IPS-11a (cell line): ENCODE results near the gene PALLD.
"Not testable (repeated sequence)": the region's sequence is repeated elsewhere in the genome, so short reads cannot be mapped to it uniquely, and the experiment has no call there.

Source experiments
- H3K4me3 ChIP-seq: one replicate; pipeline ENCODE4 v1.5.1; 2013; ENCODE audit warnings: low read depth, low read length, control low read depth

The PALLD gene

DNA sequence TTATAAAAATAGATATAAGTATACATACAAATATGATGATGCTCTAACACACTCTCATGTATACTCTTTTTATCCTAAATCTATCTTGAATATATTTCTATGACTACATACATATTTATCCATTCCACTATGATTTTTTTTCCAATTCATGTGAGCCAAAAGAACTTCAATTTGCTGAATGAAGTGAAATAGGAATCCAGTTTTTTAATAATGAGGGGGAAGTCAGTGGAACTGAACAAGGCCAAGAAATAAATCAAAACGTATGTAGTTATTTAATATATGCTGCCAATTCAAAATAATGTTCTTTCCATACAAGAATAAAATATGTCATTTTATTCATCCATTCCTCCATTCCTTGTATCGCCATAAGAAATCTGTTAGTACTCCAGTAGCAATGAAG is 6.1 kb upstream of the PALLD start:
- H3K4me3 ChIP-seq: no peak overlapping the region

DNA sequence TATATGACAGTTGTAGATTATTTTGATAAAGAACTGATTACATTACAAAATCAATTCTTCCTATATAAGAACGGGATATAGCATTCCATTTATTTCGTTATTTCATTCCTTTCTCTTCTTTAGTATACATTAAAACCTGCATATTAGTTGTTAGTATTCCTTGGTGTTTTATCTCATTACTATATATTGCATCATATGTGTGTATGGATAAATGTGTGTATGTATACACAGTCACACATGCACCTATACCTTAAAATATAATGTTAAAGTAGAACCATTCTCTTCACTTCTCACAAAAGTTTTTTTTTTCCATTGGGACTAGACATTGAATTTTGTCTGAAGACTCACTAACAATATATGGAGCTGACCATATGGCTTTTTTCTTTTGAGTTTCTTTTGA is 5.3 kb upstream of the PALLD start:
- H3K4me3 ChIP-seq: no peak overlapping the region

DNA sequence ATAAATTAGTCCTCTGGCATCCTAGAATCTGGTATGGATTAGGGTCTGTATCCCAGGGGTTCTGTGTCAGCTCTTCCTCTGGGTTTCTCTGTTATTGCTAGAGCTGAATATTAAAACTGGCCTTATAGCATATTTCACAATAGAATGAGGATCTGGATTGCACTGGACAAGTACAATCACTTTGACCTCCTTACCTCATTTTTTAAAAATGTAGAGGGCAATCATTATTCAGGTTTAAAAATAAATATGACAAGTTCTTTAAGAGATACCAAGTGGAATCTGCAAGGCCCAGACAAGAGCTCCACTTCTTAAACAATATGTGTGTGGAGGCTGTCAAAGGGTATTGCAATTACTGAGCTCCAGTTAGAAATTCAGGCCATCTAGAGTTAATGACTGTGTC is 1.4 kb downstream of the PALLD start:
- H3K4me3 ChIP-seq: no peak overlapping the region

DNA sequence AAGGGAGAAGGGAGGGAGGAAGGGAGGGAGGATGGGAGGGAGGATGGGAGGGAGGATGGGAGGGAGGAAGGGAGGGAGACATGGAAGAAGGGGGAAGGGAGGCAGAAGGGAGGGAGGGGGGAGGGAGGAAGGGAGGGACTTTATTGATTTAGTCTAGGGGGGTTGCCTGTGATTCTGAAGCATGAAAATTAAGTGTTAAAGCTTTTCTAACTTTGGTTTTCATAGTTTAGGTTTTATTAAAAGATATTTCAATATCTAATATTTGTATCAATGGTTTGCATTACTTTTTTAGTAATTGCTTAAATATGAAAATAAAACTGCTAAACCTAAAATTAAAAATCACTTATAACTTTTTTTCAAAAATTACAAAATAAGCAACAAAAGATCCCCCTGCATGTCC is 2.4 kb downstream of the PALLD start:
- no peak overlapping the region for H3K4me3 ChIP-seq

DNA sequence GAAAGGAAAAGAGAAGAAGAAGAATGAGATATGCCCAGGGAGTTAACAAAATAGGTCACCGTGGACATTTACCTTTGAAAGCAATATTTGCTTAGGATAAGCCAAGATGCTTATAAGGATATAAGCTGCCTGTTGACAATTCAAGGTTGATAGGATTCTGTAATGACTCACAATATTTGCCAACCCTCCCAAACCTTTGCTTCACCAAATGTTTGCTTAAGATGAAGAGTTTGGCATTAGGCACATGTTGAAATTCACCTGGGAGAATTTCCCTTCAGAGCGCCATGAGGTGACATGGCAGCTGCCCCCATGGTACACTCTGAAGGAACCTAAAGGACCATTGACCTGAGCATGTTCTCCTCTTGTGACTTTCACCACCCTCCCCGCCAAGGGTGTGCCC is 4.6 kb downstream of the PALLD start:
- H3K4me3 ChIP-seq: no peak overlapping the region

DNA sequence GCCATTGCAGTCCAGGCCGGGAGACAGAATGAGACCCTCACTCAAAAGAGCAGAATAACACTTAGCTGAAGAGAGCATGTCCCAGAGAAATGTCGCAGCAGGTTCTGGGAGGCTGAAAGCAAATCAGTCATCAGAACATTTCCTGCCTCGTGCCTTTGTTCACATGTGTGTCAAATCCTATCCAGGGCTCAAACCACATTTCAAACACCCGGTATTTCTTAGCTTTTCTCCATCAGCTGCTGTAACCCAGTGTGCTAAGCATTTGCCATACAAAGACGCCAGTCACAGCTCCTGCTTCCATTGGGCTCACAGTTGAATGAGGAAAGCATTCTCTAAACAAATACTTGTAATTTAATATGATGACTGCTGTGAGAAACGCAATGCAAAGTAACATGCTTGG is 6.0 kb downstream of the PALLD start:
- H3K4me3 ChIP-seq: no peak overlapping the region

DNA sequence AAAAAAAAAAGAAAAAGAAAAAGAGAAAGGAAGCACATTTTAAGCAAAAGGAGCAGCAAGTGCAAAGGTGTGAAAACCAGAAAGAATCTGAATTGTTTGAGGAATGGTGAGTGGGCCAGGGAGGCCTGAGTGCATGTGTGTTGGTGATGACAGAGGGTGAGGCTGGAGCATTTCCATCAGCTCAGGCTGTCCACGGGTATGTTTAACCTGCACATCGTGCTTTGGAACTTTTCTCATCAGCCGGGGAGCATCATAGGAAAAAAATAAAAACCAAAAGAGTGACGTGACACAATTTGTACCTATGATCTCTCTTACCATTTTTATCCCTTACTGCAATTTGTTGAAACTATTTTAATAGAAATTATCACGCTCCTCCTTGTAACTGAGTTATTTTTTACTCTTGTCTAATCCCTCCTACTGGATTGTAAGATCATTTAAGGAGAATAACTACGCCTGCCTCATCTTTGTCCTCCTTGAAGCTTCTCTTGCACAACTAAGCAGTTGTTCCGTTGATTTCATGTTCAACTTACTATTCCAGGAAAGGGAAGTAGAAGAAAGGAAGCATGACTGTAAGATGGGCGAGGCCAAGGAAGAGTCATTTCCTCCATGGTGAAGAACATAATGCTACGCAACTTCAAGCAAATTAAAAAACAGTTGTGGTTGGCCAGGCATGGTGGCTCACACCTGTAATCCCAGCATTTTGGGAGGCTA is 7.0 kb downstream of the PALLD start:
- H3K4me3 ChIP-seq: no peak overlapping the region

DNA sequence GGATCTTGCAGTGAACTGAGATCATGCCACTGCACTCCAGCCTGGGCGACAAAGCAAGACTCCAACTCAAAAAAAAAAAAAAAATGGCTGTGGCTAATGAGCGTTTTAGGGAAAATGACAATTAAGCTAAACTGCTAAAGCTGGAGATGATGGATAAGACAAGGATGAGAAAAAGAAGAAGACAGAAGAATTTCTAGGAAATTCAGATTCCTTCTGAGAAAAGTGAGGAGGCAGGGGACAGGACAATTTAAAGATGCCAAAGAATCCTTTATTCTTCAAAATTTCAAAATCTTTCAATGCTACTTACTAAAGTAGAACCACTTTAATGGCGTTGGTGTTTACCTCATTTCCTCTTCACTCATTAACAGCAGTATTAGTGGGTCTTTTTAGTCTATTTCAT is 7.7 kb downstream of the PALLD start:
- no peak overlapping the region for H3K4me3 ChIP-seq

DNA sequence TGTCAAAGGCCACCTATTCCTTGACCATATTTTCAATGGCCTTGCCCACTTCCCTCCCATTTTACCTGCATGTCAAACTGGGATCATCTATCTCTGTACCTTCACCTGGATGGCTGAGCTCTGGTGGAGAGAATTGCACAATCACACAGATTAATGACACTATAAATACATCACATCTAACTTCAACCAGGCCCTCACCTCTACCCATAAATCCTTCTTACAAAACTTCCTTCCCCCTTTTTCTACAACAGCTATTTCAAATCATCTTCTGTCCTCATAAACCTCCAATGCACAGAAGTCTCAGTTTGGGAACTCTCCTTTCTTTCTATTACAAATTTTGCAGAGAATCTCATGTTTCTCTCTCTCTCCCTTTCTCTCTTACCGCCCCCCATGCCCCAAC is 9.2 kb downstream of the PALLD start:
- H3K4me3 ChIP-seq: no peak overlapping the region

DNA sequence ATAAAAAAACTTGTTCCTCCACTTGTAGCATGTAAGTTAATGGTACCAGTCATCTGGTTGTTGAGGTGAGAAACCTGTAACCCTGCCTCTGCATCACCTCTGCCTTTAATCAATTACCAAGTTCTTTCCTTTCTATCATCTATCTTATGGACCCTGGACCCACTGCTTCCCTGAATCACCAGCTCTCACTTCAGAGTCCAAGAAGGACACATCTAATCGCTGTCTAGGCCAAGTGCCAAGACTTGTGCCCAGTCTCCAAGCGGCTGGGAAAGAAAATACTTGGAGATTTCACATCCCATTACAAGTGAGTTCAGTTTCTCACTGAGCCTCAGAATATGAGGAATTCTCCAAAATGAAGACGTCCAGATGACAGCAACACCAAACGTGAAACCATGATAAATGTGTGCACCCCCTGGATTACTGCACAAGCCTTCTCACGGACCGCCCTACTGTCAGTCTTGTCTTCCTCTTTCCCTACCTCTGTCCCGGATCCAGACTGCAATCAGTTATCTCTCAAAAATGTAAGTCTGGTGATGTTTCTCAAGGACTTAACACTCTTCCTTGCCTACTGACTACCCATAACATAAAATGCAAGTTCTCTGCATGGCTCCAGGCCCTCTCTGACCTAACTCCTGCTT is 10.4 kb downstream of the PALLD start:
- H3K4me3 ChIP-seq: no peak overlapping the region

DNA sequence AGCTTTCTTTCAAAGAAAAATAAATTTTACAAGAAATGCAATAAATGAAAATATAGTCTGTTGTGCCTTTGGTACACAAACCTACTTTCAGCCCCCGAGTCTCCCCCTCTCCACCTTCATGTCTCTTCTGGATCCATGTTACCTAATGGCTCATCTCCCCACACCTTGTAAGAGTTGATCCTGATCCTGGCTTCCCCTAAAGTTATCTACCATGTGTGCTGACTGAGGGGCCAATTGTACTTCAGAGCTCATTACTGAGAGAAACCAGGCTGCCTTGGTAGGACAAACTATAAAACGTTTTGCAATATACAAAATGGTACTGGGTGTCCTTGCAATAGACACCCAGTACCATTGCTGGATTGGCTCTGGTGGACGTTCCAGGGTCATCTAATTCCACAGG is 11.8 kb downstream of the PALLD start:
- H3K4me3 ChIP-seq: no peak overlapping the region

DNA sequence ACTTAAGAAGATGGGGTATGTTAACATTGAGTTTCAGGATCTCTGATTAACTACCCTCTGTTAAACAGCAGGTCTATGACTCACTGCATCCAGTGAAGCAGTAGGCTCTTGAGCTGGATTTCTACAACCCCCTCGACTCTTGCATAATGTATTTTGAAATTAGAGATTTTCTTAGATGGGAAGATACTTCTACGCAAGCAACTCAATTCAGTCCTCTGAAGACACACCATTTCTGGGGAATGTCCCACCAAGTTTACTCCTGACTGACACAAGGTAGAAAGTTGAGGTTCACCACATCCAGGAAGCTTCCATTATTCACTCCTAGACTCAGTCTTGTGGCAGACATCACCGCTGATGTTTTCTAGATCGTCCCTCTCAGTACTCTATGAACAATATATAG is 12.9 kb downstream of the PALLD start:
- H3K4me3 ChIP-seq: no peak overlapping the region

DNA sequence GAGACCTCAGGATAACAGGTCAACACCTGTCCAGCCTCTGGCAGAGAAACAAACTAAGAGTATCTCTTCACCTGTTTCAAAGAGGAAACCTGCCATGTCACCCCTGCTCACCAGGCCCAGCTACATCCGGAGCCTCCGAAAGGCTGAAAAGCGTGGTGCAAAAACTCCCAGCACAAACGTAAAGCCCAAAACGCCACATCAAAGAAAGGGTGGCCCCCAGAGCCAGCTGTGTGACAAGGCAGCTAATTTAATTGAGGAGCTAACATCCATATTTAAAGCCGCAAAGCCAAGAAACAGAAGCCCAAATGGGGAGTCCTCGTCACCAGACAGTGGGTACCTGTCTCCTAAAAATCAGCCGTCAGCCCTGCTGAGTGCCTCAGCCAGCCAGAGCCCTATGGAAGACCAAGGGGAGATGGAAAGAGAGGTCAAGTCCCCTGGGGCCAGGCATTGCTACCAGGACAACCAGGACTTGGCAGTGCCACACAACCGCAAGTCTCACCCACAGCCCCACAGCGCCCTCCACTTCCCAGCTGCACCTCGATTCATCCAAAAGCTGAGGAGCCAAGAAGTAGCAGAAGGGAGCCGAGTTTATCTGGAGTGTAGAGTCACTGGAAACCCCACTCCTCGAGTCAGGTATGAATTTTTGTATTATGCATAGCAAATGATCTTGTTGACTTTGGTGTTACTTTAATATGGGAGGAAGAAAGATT is 15.1 kb downstream of the PALLD start:
- H3K4me3 ChIP-seq: no peak overlapping the region

DNA sequence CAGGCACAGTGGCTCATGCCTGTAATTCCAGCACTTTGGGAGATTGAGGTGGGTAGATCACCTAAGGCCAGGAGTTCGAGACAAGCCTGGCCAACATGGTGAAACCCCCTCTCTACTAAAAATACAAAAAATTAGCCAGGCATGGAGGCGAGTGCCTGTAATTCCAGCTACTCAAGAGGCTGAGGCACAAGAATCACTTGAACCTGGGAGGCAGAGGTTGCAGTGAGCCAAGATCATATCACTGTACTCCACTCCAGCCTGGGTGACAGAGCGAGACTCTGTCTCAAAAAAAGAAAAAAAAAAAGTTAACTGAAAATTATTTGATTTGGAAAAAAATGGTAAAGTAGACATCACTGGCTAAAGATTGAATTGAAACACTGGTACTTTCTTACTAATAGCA is 17.0 kb downstream of the PALLD start:
- not testable (repeated sequence) for H3K4me3 ChIP-seq

DNA sequence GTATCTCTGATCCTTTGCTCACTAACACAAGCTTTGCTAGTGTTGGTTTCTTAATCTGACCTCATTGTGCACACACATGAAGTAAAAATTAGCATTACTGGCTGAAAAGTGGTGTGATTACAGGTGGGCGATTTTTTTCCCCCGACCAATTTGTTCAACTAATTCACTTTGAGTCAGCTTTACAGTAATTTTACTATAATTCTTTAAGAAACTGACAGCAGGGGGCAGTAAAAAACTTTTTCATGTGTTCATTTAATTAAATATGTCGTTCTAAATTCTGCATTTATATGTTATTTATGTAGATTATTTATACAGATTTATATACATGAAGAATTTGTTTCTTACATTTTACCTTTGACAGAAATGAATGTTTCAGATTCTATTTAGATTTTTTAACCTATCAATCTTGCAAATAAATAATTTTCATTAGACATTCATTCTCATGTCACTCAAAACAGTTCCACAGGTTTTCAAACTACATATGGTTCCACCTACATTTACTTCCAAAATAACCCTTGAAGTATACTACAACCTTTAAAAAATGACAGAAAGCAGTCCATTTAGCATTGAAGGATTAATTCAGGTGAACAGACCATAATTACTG is 17.5 kb downstream of the PALLD start:
- H3K4me3 ChIP-seq: no peak overlapping the region

DNA sequence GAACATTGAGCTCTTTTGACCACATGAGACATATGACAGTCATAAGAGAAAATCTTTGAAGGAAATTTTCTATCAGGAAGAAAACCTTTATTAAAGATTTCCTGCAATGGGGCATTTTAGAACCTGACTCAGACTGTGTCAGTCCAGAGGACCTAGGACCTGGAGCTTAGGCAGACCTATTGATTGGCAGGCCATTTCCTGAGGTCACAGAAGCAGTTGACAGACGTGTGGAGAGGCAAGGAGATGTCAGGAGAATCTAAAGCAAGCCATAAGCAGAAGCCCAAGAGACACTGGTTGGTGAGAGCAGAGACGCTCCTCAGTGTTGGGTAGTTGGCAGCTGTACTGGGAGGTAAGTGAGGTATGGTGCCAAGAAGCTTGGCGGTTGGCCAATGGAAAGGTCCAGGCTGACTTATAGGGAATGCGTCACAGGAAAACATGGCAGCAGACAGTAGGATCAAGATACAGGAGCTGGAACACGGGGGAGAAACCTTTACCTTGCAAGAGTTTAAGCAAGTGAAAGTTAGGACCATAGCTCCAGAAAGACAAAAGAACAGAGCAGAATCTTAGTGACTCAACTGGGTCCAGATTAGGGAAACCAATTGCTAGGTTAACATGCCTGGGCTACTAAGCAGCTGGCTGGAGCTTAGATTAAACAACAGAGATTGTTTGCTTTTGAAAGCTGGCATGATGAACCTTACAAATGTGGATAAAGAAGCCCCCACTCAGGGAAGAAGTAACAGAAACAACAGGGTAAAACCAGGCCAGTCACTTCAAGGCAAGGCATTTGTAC is 18.6 kb downstream of the PALLD start:
- no peak overlapping the region for H3K4me3 ChIP-seq

DNA sequence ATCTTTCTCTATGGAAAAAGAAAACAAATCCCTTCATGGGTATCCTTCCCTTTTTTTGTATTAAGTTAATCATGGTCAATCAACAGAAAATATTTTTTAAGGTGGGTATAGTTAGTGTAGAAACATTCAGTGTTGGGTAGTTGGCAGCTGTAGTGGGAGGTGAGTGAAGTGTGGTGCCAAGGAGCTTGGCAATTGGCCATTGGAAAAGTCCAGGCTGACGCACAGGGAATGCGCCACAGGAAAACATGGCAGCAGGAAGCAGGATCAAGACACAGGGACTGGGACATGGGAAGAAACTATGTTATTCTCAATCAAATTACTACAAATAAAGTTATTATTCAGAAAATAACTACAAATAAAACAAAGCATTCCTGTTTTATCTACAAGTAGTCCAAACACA is 20.0 kb downstream of the PALLD start:
- no peak overlapping the region for H3K4me3 ChIP-seq

DNA sequence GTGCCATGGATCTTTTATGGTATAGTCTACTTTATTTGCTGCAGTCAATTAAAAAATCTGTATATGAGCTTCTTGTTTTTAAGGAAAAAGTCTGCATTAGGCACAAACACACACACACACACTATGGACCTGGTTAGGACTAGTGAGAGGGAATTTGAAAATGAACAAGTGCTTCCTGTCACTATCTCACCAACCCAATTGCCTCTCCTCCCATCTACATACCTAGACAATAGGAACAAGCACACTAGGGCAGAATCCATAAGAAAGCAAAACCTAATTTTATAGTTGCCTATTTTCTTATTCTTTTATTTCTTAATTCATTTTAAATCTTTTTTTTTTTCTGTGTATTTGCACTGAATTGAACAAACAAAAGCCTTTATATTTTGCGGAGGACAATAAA is 22.7 kb downstream of the PALLD start:
- no peak overlapping the region for H3K4me3 ChIP-seq

DNA sequence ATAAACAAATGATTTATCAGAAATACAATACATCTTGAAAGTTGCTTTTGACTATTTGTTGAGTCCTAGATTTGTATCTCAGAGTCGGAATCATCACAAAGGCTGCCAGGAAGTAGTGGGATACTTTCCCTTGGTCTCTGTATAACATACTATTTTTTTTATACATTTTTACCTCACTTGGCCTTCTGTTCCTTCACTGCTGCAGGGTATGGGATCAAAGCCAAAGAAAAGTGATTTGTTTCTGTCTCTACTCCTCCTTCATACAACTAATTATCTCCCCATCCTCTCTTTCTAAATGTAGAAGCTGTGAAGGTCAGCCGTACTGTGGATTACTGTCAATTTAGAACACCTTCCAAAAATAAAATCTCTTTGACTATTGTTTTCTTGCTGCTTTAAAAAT is 24.9 kb downstream of the PALLD start:
- no peak overlapping the region for H3K4me3 ChIP-seq

DNA sequence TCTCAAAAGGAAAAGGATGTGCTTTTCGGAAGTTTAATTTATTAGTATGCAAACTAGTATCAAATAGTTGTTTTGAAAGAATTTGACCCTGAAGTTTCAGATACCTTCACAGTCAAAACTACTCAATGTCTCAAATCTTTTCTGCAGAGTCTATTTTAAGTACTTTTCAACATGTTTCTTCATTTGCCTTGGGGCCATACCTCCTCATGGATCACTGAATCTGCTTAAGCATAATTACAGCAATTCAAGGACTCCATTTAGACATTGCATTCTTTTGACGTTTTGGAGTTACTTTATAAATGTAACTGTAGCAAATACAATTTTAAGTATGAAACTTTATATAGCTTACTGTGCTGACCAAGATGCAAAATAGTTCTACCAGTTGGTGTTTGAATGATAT is 25.5 kb downstream of the PALLD start:
- H3K4me3 ChIP-seq: no peak overlapping the region

DNA sequence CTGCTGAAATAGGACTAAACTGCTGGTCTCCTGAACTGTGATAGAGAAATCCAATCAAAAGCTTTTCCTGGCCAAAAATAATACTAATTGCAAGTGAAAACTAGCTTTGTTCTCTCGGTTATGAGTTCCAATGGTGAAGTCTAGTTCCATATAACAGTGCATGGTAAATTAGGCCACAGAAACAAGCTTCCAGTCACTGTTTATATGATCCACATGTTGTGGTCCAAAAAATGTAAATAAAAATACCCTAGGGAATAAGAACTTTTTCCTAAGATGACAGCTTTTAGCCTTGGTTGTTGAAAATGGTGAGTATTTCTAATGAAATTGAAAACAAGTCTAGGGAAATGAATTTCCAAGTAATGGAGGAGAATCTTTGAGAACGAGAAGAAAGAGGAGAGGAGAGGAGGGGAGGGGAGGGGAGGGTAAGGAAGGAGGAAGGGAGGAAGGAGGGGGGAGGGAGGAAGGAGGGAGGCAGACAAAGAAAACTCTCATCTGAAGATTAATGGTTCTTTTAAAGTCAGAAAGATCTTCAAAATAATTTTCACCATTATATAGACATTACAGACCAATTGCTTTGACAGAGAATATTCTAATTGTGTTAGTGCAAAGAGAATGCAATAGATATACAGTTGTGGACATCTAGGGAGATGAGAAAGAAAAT is 26.1 kb downstream of the PALLD start:
- no peak overlapping the region for H3K4me3 ChIP-seq
